Fibroblast of mammary gland (primary cell): ENCODE data around the gene WWOX.

Experiments
- DNase-seq: peaks from one replicate; pipeline ENCODE4 v3.0.0-alpha.2; 2010; ENCODE audit warnings: low read depth
- H3K4me3 ChIP-seq: 2 replicates; pipeline ENCODE4 v1.5.1; 2011; ENCODE audit warnings: low read depth, mild to moderate bottlenecking, low read length, moderate library complexity; ENCODE audit not compliant: control insufficient read depth
- CTCF ChIP-seq: conservative IDR thresholded peaks from 2 replicates; pipeline ENCODE4 v1.5.1; 2011; ENCODE audit warnings: low read depth, low read length, inconsistent platforms; ENCODE audit not compliant: control insufficient read depth, insufficient read depth

The WWOX gene

GRCh38 chr16:79124016-79124756 is 1024.7 kb downstream of the WWOX start:
- no peak overlapping the region for H3K4me3 ChIP-seq
- no peak for TF ChIP-seq CTCF
- DNase-seq: no peak

GRCh38 chr16:79127766-79128165 is 1028.3 kb downstream of the WWOX start:
- H3K4me3 ChIP-seq: no peak overlapping the region
- TF ChIP-seq CTCF: no peak
- DNase-seq: no peak

GRCh38 chr16:79128706-79129105 is 1029.3 kb downstream of the WWOX start:
- TF ChIP-seq CTCF: no peak
- no peak overlapping the region for H3K4me3 ChIP-seq
- no peak for DNase-seq

GRCh38 chr16:79130616-79131015 is 1031.2 kb downstream of the WWOX start:
- no peak overlapping the region for H3K4me3 ChIP-seq
- TF ChIP-seq CTCF: no peak
- DNase-seq: peak; percentile 39

- TF ChIP-seq CTCF: no peak
- no peak for DNase-seq
These were observed 1032.0 kb downstream of the WWOX start for GRCh38 chr16:79131321-79132075.

GRCh38 chr16:79132701-79133100 is 1033.2 kb downstream of the WWOX start:
- DNase-seq: no peak
- no peak overlapping the region for H3K4me3 ChIP-seq
- no peak for TF ChIP-seq CTCF

More at GRCh38 chr16:79131321-79132075, 1032.0 kb downstream of the WWOX start:
- no peak overlapping the region for H3K4me3 ChIP-seq
